ENCODE data around the gene C3orf52.

C3orf52 gene

DNA sequence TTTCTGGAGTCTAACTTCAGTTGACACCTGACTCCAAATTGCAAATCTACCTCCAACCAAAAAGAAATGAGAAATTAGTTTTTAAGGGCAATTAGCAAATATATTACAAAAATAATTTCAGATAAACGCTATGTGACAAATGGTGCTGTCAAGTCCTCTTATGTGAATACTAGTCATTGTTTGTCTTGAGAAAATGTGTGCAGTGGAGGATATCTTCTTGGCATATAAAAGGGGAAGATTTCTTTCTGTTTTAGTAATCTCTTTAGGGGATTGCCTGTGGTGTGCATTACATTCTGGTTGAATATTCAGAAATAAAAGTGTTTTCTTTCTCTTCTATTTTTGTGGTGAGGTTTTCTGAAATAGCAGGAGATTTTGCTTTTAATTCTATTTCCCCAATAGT lies 49.9 kb downstream of the C3orf52 start:
- DNase-seq (ENCODE audit: low read depth in 3 of 3) = no peak

DNA sequence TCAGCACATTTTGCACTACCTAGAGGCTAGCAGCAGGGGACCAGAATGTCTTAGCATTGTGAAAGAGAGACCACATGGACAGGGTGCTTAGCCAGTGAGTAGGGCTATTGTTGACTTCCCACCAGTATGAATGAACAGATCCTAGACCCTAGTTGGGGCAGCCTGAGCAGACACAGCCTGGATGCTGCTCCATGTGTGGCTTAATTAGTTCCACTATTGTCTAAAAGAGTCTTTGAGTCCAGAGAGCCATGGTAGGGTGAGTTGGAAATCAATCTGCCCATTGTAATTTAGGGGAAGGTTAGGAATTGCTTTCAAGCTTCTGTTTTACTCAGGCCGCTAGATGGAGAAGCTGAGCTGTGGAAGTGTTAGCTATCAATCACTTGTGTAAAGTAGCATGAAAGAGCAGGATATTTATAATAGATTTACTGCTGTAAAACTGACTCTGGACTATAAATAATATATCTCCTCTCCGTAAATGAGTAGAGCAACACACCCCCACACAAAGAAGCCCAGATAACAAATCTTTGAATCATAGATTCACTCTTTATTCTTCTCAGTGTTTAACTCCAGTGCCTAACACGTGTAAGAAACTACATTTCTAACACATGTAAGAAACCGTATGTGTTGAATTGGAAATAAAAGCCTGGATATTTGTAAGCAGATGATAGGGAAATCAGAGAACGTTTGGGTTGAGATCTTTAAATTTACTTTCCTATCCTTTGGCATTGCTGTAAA lies 50.9 kb downstream of the C3orf52 start:
- DNase-seq (ENCODE audit: low read depth in 3 of 3) = no peak

DNA sequence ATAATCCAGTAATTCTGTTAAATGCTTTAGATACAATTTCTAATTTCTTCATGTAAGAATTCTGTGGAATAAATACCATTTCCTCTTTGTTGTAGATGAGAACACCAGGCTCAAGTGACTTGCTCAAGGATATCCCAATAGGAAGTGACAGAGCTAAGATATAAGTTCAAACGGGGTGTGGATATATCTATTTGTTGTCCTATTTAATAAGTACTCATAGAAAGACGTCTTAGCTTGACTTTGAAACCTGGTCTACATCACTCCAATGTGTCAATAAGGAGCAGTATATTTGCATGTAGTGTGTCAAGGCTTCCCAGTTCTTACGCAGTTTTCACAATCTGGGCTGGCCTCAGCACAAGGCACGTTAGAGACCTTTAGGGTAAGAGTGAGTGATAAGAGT lies 51.6 kb downstream of the C3orf52 start:
- no peak for DNase-seq (ENCODE audit: low read depth in 3 of 3)

GRCh38 chr3:112138219-112138969 lies 52.2 kb downstream of the C3orf52 start:
- no peak for DNase-seq (ENCODE audit: low read depth in 3 of 3)

DNA sequence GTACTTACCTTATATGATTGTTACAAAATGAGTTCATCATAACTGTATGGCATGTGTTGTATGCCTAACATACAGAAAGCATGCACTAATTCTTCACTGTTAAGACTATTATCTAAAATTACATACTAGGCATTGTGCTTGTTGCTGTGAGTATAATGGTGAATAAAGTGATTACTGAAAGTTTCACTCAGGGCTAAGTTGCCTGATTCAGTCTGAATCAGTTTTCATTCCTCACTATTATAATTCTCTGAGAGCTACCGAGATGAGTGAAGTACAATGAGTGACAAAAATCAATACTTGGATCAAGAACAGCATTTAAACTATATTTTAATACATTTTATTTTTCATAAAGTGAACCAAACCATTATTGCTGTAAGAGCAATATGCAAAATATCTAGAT lies 54.4 kb downstream of the C3orf52 start:
- DNase-seq (ENCODE audit: low read depth in 3 of 3) = no peak

GRCh38 chr3:112141293-112141692 lies 55.1 kb downstream of the C3orf52 start:
- DNase-seq (ENCODE audit: low read depth in 3 of 3) = no peak

GRCh38 chr3:112143251-112143650 lies 57.1 kb downstream of the C3orf52 start:
- DNase-seq (ENCODE audit: low read depth in 3 of 3) = no peak

- DNase-seq (ENCODE audit: low read depth in 3 of 3) = no peak
Observed at GRCh38 chr3:112143689-112144088, 57.5 kb downstream of the C3orf52 start.

DNA sequence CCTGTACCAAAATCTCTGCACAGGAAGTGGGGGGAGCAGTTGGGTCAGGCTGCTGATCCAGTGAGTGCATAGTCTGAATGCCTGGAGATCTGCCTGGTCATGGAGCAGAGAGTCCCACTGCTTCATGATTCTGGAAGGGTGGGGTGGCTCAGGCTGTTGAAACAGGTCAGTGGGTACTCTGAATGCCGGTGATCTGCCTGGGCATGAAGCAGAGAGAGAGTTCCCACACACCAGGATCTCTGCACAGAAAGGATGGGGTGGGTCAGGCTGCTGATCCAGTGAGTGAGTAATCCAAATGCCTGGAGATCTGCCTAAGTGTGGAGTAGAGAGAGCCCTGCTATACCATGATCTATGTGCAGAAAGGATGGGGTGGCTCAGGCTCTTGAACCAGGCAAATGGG lies 62.9 kb downstream of the C3orf52 start:
- DNase-seq (ENCODE audit: low read depth in 3 of 3) = no peak

DNA sequence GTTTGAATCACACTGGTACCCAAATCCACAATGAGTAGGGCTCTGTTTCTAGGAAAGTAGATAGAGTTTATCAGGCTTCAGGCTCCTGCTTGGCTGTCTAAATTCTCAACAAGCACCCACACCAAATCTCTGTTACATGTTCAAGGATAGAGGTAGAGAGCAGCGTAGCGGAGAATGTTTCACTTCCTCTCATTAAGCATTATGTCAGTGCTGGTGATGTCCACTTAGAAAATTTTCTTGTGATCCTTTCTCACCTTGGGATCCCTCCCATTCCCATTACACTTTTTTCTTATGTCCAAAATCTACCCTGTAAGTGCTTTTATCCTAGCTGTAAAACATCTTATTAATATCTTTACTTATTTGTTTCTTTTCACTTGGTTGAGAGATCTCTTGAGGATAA lies 81.6 kb downstream of the C3orf52 start:
- DNase-seq (ENCODE audit: low read depth in 3 of 3) = no peak
